ENCODE data around the gene FOXA3. TPM values are rescaled to one million over a fixed set of nuclear protein-coding genes. Genes with fewer than 3 reads are reported as not detected.

Gene FOXA3
- total RNA-seq, 4 donors from 2014 or later: not detected

- no peak for DNase-seq (ENCODE audit: extremely low spot score)
- WGBS: 82% methylated on average over 8 of the region's 22 CpGs
- H3K9me3 ChIP-seq: no peaks in the 10 kb centered on the region
- H3K36me3 ChIP-seq: peaks cover 20 to 38% (median 34%) of the 10 kb centered on the region in 4 donors
- peaks cover 0 to 4% (median 0%) of the 10 kb centered on the region in 4 donors for H3K27me3 ChIP-seq
- TF ChIP-seq POLR2A (IDR thresholded peaks at IDR 0.05; ENCODE audit: low read depth): no peak
- no peak for TF ChIP-seq POLR2AphosphoS5 (IDR thresholded peaks at IDR 0.05)
- TF ChIP-seq CTCF (IDR thresholded peaks at IDR 0.05): no peak
- TF ChIP-seq EP300 (IDR thresholded peaks at IDR 0.05): no peak
- H3K4me1 ChIP-seq: peaks cover 18 to 34% (median 30%) of the 10 kb centered on the region in 4 donors
- intact Hi-C loops (cut with DNase I): loop anchor here (10.0 kb wide), 1 partner anchor 94 kb away; the partner anchor contains the start of gene CCDC61
- peak overlapping the region in 2 of 4 donors; percentile 72 to 79 for H3K27ac ChIP-seq (replicated peaks in 1 of 4)
- H3K4me3 ChIP-seq: peak overlapping the region; percentile 70 to 82 (median 72)
These were observed 36.8 kb downstream of the FOXA3 start for GRCh38 chr19:45900738-45901431.

GRCh38 chr19:45901432-45901911, 37.3 kb downstream of the FOXA3 start:
- intact Hi-C loops (cut with DNase I): loop anchor here (10.0 kb wide), 1 partner anchor 93 kb away; the partner anchor contains the start of gene CCDC61
- WGBS: no CpG with 5 or more reads among the region's 69 CpGs
- TF ChIP-seq POLR2A (IDR thresholded peaks at IDR 0.05; ENCODE audit: low read depth) (no peak), POLR2AphosphoS5 (IDR thresholded peaks at IDR 0.05) (peak in 1 of 2 donors; percentile 4)
- H3K27ac ChIP-seq (replicated peaks in 1 of 4): peak overlapping the region; percentile 67 to 79 (median 74)
- no peaks in the 10 kb centered on the region for H3K9me3 ChIP-seq
- peaks cover 18 to 34% (median 30%) of the 10 kb centered on the region in 4 donors for H3K4me1 ChIP-seq
- DNase-seq (ENCODE audit: extremely low spot score): no peak
- H3K27me3 ChIP-seq: peaks cover 0 to 4% (median 0%) of the 10 kb centered on the region in 4 donors
- H3K4me3 ChIP-seq: peak overlapping the region; percentile 70 to 82 (median 72)
- peaks cover 18 to 33% (median 31%) of the 10 kb centered on the region in 4 donors for H3K36me3 ChIP-seq

GRCh38 chr19:45901912-45902650, 38.0 kb downstream of the FOXA3 start, which contains the start of gene MYPOP:
Gene MYPOP (minus strand): TSS chr19:45902613. CDS start chr19:45901773, 840 bp downstream.
- Histone ChIP-seq H3K4me3 (peak within 1 kb of the TSS; percentile 70 to 82 (median 72)), H3K4me1 (peaks cover 18 to 34% (median 30%) of the 10 kb centered on the region in 4 donors), H3K27me3 (peaks cover 0 to 4% (median under 1%) of the 10 kb centered on the region in 4 donors), H3K36me3 (peaks cover 18 to 29% (median 28%) of the 10 kb centered on the region in 4 donors), H3K9me3 (no peaks in the 10 kb centered on the region), H3K27ac (replicated peaks in 1 of 4) (peak within 1 kb of the TSS; percentile 75 to 83 (median 80))
- WGBS: 1% methylated on average over 39 of the region's 47 CpGs
- no peak for DNase-seq (ENCODE audit: extremely low spot score)
- intact Hi-C loops (cut with DNase I): loop anchor here (10.0 kb wide), 1 partner anchor 93 kb away; the partner anchor contains the start of gene CCDC61
- TF ChIP-seq POLR2A (IDR thresholded peaks at IDR 0.05; ENCODE audit: low read depth): no peak
- no peak for TF ChIP-seq POLR2AphosphoS5 (IDR thresholded peaks at IDR 0.05)
- TF ChIP-seq EP300 (IDR thresholded peaks at IDR 0.05): no peak
- no peak for TF ChIP-seq CTCF (IDR thresholded peaks at IDR 0.05)

- peaks cover 0 to 8% (median 2%) of the 10 kb centered on the region in 4 donors for H3K27me3 ChIP-seq
- peaks cover 17 to 22% (median 21%) of the 10 kb centered on the region in 4 donors for H3K36me3 ChIP-seq
- DNase-seq (ENCODE audit: extremely low spot score): peak; percentile 97
- intact Hi-C loops (cut with DNase I): loop anchor here (10.0 kb wide), 1 partner anchor 92 kb away; the partner anchor contains the start of gene CCDC61
- TF ChIP-seq EP300 (IDR thresholded peaks at IDR 0.05) (no peak), CTCF (IDR thresholded peaks at IDR 0.05) (no peak), POLR2A (IDR thresholded peaks at IDR 0.05; ENCODE audit: low read depth) (peak; percentile 25), POLR2AphosphoS5 (IDR thresholded peaks at IDR 0.05) (peak; percentile 94 to 96)
- 4% methylated on average over 27 of the region's 73 CpGs for WGBS
- no peaks in the 10 kb centered on the region for H3K9me3 ChIP-seq
- H3K4me1 ChIP-seq: peaks cover 18 to 34% (median 30%) of the 10 kb centered on the region in 4 donors
- H3K27ac ChIP-seq (replicated peaks in 1 of 4): peak overlapping the region; percentile 75 to 83 (median 80)
- H3K4me3 ChIP-seq: peak overlapping the region; percentile 70 to 82 (median 72)
These were observed 38.8 kb downstream of the FOXA3 start for GRCh38 chr19:45902651-45903625.
